Lung (tissue), 12 donors: Measurements from ENCODE around the gene FAM149A. TPM values are rescaled to one million over a fixed set of nuclear protein-coding genes. Genes with fewer than 3 reads are reported as not detected.

Experiments
- ATAC-seq: fragments of 200-7000 bp; cut with Tn5 transposase; one replicate; pipeline ENCODE4 v1.9.1; 2020; ENCODE audit warnings: moderate number of reproducible peaks; ENCODE audit not compliant: insufficient read depth, low FRiP score
- DNase-seq, 3 donors: peaks; one replicate each; pipeline ENCODE4 v3.0.0-alpha.2; 2013 to 2017
- H3K27ac ChIP-seq, 2 donors: one replicate each; pipeline ENCODE4 v1.5.1; 2013; ENCODE audit warnings: mild to moderate bottlenecking in 2 of 2, moderate library complexity in 2 of 2, control low read depth in 1 of 2, inconsistent platforms in 1 of 2, low read depth in 1 of 2, low read length in 1 of 2
- H3K27me3 ChIP-seq, 3 donors: one replicate each; pipeline ENCODE4 v1.5.1; 2013; ENCODE audit warnings: low read length in 2 of 3; ENCODE audit not compliant: control insufficient read depth in 3 of 3, insufficient read depth in 3 of 3
- H3K36me3 ChIP-seq, 4 donors: one replicate each; pipeline ENCODE4 v1.5.1; 2013; ENCODE audit warnings: low read length in 4 of 4, mild to moderate bottlenecking in 1 of 4, moderate library complexity in 1 of 4; ENCODE audit not compliant: control insufficient read depth in 4 of 4, insufficient read depth in 4 of 4
- H3K4me1 ChIP-seq, 5 donors: one replicate each; pipeline ENCODE4 v1.5.1; 2013; ENCODE audit warnings: low read length in 5 of 5, mild to moderate bottlenecking in 2 of 5, moderate library complexity in 1 of 5; ENCODE audit not compliant: control insufficient read depth in 5 of 5, insufficient read depth in 5 of 5
- H3K4me3 ChIP-seq: one replicate; pipeline ENCODE4 v1.5.1; 2013; ENCODE audit warnings: mild to moderate bottlenecking, control low read depth, moderate library complexity
- H3K9ac ChIP-seq, 2 donors: one replicate each; pipeline ENCODE4 v1.5.1; 2013; ENCODE audit warnings: low read length in 2 of 2, control low read depth in 1 of 2; ENCODE audit not compliant: insufficient read depth in 1 of 2
- H3K9me3 ChIP-seq, 4 donors: one replicate each; pipeline ENCODE4 v1.5.1; 2013; ENCODE audit warnings: low read length in 3 of 4, mild to moderate bottlenecking in 1 of 4, moderate library complexity in 1 of 4; ENCODE audit not compliant: control insufficient read depth in 4 of 4, insufficient read depth in 3 of 4
- CTCF ChIP-seq: IDR thresholded peaks from 2 replicates; pipeline ENCODE4 v1.5.1; 2012; ENCODE audit warnings: mild to moderate bottlenecking; ENCODE audit errors: control extremely low read depth, extremely low read depth
- WGBS, 2 donors: extraction: QIAGEN DNeasy Blood & Tissue Kit; methylation state at CpG; one replicate each; pipeline ENCODE4 v1.1.7; 2013; 5-methylcytosine and 5-hydroxymethylcytosine counted together
- polyA plus RNA-seq, 2 donors: library from polyadenylated mRNA; stranded (reverse); fragments of 200-250 nt; gene quantifications; one replicate each; pipeline ENCODE4 v1.2.1, GENCODE V29; 2013
- total RNA-seq, 2 donors: library from RNA; depleted of rRNA in 1 of 2; stranded (reverse); fragments of >200 nt in 1 of 2; gene quantifications; one replicate each; pipeline ENCODE4 v1.2.1, GENCODE V29; 2014 to 2021
- donor health status: control.
- donor health status: control.
- donor health status: Bipolar disorder and iron deficiency.
- donor health status: healthy.
- donor health status: DM: yes; HTN: yes; CAD: no.

Gene FAM149A
- total and polyA plus RNA-seq, 4 donors: 2.5 to 14.8 (median 13.0) TPM

- TF ChIP-seq CTCF: no peak
- Histone ChIP-seq H3K9me3 (peaks cover 0 to 2% (median under 1%) of the 10 kb centered on the region in 4 donors), H3K4me1 (peaks cover 0 to 5% (median 0%) of the 10 kb centered on the region in 5 donors), H3K4me3 (no peak overlapping the region), H3K27me3 (no peaks in the 10 kb centered on the region), H3K9ac (no peak overlapping the region), H3K27ac (no peak overlapping the region), H3K36me3 (peaks cover 0 to 1% (median 0%) of the 10 kb centered on the region in 4 donors)
- 85% methylated on average over 2 of the region's 2 CpGs for WGBS, 2 donors
- DNase-seq (no peak), ATAC-seq (no peak)
Measured at GRCh38 chr4:186121057-186121456, 16.6 kb downstream of the FAM149A start.

GRCh38 chr4:186128842-186129241 lies 24.3 kb downstream of the FAM149A start:
- WGBS, 2 donors: 93 to 94% methylated on average over 3 of the region's 3 CpGs
- no peaks in the 10 kb centered on the region for H3K36me3 ChIP-seq
- H3K27ac ChIP-seq: no peak overlapping the region
- ATAC-seq: no peak
- no peak for TF ChIP-seq CTCF
- no peaks in the 10 kb centered on the region for H3K4me1 ChIP-seq
- H3K9ac ChIP-seq: no peak overlapping the region
- H3K27me3 ChIP-seq: no peaks in the 10 kb centered on the region
- H3K9me3 ChIP-seq: peaks cover 0 to 3% (median under 1%) of the 10 kb centered on the region in 4 donors
- DNase-seq: no peak
- no peak overlapping the region for H3K4me3 ChIP-seq

- no peak for TF ChIP-seq CTCF
- Histone ChIP-seq H3K36me3 (no peaks in the 10 kb centered on the region), H3K9ac (no peak overlapping the region), H3K27me3 (no peaks in the 10 kb centered on the region), H3K4me3 (no peak overlapping the region), H3K4me1 (no peaks in the 10 kb centered on the region), H3K9me3 (no peaks in the 10 kb centered on the region), H3K27ac (no peak overlapping the region)
- ATAC-seq (no peak), DNase-seq (no peak)
- WGBS, 2 donors: 93% methylated on average over 2 of the region's 2 CpGs
Measured at GRCh38 chr4:186131935-186132334, 27.4 kb downstream of the FAM149A start.
